SK-N-SH treated with all-trans-retinoic acid at 6 μM for 48 hours (cell line): ENCODE measurements around the gene RPLP2.

Experiments used
- ARNTL ChIP-seq: fragments of 450-650 bp; formaldehyde crosslinking; IDR thresholded peaks from 2 replicates; pipeline ENCODE4 v1.5.0; 2020; ENCODE audit warnings: low read depth, mild to moderate bottlenecking, moderate library complexity, borderline replicate concordance
- BACH2 ChIP-seq: fragments of 250-450 bp; sonication (Bioruptor Pico); IDR thresholded peaks from 2 replicates; pipeline ENCODE4 v1.9.0; 2021; ENCODE audit warnings: mild to moderate bottlenecking, borderline replicate concordance
- ESRRG ChIP-seq: fragments of 250-450 bp; sonication (Bioruptor Pico); IDR thresholded peaks from 2 replicates; pipeline ENCODE4 v1.6.1; 2021; ENCODE audit warnings: mild to moderate bottlenecking
- GLIS3 ChIP-seq: fragments of 250-450 bp; sonication (Bioruptor Pico); IDR thresholded peaks from 2 replicates; pipeline ENCODE4 v1.5.0; 2020; ENCODE audit warnings: mild to moderate bottlenecking, moderate library complexity
- ISL1 ChIP-seq: fragments of 250-450 bp; sonication (Bioruptor Pico); IDR thresholded peaks from 2 replicates; pipeline ENCODE4 v2.1.2; 2022; ENCODE audit warnings: mild to moderate bottlenecking, moderate library complexity
- RARB ChIP-seq: fragments of 250-450 bp; sonication (Bioruptor Pico); IDR thresholded peaks from 2 replicates; pipeline ENCODE4 v1.8.0; 2021; ENCODE audit warnings: mild to moderate bottlenecking, moderate library complexity
- SNAI2 ChIP-seq: fragments of 250-450 bp; sonication (Bioruptor Pico); IDR thresholded peaks from 2 replicates; pipeline ENCODE4 v1.5.0; 2020; ENCODE audit warnings: mild to moderate bottlenecking, moderate library complexity
- ZC3H10 ChIP-seq: fragments of 250-450 bp; sonication (Bioruptor Pico); IDR thresholded peaks from 2 replicates; pipeline ENCODE4 v1.5.1; 2021; ENCODE audit warnings: mild to moderate bottlenecking, moderate library complexity
- ZFP3 ChIP-seq: fragments of 250-450 bp; sonication (Bioruptor Pico); IDR thresholded peaks from 2 replicates; pipeline ENCODE4 v1.5.0; 2020; ENCODE audit warnings: mild to moderate bottlenecking, moderate library complexity
- ZFP30 ChIP-seq: fragments of 450-650 bp; formaldehyde crosslinking; IDR thresholded peaks from 2 replicates; pipeline ENCODE4 v1.5.0; 2022; ENCODE audit warnings: mild to moderate bottlenecking, moderate library complexity
- ZNF8 ChIP-seq: fragments of 450-650 bp; formaldehyde crosslinking; IDR thresholded peaks from 2 replicates; pipeline ENCODE4 v1.5.0; 2020; ENCODE audit warnings: mild to moderate bottlenecking, moderate library complexity
- TF ChIP-seq, protein P1 (sequence below): fragments of 250-450 bp; sonication (Bioruptor Pico); IDR thresholded peaks from 2 replicates; pipeline ENCODE4 v1.5.1; 2021; ENCODE audit warnings: mild to moderate bottlenecking, moderate library complexity
- TF ChIP-seq, protein P2 (sequence below): fragments of 250-450 bp; sonication (Bioruptor Pico); IDR thresholded peaks from 2 replicates; pipeline ENCODE4 v1.5.1; 2020; ENCODE audit warnings: low read depth, mild to moderate bottlenecking, moderate library complexity

DNA sequence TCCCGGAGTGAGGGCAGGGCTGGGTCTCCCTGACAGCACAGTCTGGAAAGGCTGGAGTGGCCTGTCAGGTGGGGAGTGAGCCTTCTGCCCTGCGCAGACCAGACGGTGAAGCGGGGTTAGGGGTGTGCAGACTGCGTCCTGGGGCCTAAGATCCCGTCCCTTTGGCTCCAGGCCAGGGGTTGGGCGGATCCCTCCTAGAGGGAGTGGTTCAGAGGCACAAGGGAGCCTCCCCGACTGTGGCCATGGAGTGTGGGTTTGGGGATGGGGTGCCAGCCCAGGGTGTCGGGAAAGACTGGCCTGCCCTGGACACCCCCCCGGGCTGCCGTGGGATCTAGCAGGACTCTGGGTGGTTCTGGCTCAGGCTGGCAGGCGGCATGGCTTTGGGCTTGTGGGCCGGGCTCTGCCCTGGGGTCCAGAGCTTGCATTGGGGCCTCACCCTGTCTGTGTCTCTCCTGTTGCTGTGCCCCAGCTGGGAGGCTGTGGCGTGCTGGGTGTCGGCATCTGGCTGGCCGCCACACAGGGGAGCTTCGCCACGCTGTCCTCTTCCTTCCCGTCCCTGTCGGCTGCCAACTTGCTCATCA is 52.4 kb downstream of the RPLP2 start:
- TF ChIP-seq BACH2 (CRISPR knock-in tag) (no peak), ARNTL (CRISPR knock-in tag) (no peak), RARB (CRISPR knock-in tag) (no peak), ZFP30 (no peak), ZFP3 (no peak), ISL1 (CRISPR knock-in tag) (no peak), GLIS3 (CRISPR knock-in tag) (no peak), SNAI2 (CRISPR knock-in tag) (no peak), ZC3H10 (CRISPR knock-in tag) (no peak), ZNF8 (CRISPR knock-in tag) (no peak), ESRRG (CRISPR knock-in tag) (no peak)
- TF ChIP-seq, protein P1, sequence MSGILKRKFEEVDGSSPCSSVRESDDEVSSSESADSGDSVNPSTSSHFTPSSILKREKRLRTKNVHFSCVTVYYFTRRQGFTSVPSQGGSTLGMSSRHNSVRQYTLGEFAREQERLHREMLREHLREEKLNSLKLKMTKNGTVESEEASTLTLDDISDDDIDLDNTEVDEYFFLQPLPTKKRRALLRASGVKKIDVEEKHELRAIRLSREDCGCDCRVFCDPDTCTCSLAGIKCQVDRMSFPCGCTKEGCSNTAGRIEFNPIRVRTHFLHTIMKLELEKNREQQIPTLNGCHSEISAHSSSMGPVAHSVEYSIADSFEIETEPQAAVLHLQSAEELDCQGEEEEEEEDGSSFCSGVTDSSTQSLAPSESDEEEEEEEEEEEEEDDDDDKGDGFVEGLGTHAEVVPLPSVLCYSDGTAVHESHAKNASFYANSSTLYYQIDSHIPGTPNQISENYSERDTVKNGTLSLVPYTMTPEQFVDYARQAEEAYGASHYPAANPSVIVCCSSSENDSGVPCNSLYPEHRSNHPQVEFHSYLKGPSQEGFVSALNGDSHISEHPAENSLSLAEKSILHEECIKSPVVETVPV (CRISPR knock-in tag) = no peak
- TF ChIP-seq, protein P2, sequence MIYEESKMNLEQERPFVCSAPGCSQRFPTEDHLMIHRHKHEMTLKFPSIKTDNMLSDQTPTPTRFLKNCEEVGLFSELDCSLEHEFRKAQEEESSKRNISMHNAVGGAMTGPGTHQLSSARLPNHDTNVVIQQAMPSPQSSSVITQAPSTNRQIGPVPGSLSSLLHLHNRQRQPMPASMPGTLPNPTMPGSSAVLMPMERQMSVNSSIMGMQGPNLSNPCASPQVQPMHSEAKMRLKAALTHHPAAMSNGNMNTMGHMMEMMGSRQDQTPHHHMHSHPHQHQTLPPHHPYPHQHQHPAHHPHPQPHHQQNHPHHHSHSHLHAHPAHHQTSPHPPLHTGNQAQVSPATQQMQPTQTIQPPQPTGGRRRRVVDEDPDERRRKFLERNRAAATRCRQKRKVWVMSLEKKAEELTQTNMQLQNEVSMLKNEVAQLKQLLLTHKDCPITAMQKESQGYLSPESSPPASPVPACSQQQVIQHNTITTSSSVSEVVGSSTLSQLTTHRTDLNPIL (CRISPR knock-in tag) = no peak
